H1 (cell line): Measurements from ENCODE around the gene ETS1. TPM values are rescaled to one million over a fixed set of nuclear protein-coding genes. Genes with fewer than 3 reads are reported as not detected.

Experiments
- CTCF ChIA-PET: fragments of 300-600 bp; sonication (Branson Sonifier 250); formaldehyde crosslinking; loops from one replicate; lab custom pipeline; 2021; ENCODE audit not compliant: partially characterized antibody; lab: Charles Lee
- POLR2A ChIA-PET: fragments of 300-600 bp; sonication (Branson Sonifier 250); formaldehyde crosslinking; loops from one replicate; lab custom pipeline; 2021; ENCODE audit warnings: inconsistent platforms; ENCODE audit not compliant: partially characterized antibody; lab: Charles Lee
- DNase-seq, 2 experiments: peaks; one replicate each; pipeline versions ENCODE4 v3.0.0 to v3.0.0-alpha.2; 2010 to 2022; ENCODE audit warnings: low spot score in 2 of 2, low read depth in 1 of 2, mixed read lengths in 1 of 2
- FAIRE-seq: peaks from 2 replicates; lab custom pipeline; 2011; peaks lifted over from hg19 to GRCh38; lab: Jason Lieb, UNC
- H2AFZ ChIP-seq: 2 replicates; pipeline ENCODE4 v1.8.1; 2012; ENCODE audit warnings: low read length, inconsistent platforms
- H2AK5ac ChIP-seq: 2 replicates; pipeline ENCODE4 v1.6.1; 2013; ENCODE audit warnings: low read depth, low read length
- H2BK120ac ChIP-seq: replicated peaks from 2 replicates; pipeline ENCODE3; 2013; ENCODE audit warnings: low read depth, low read length, inconsistent platforms
- H2BK12ac ChIP-seq: 2 replicates; pipeline ENCODE4 v1.6.1; 2013; ENCODE audit warnings: low read depth, low read length
- H2BK15ac ChIP-seq: 2 replicates; pipeline ENCODE4 v1.6.1; 2013; ENCODE audit warnings: low read length
- H2BK20ac ChIP-seq: 2 replicates; pipeline ENCODE4 v1.6.1; 2013; ENCODE audit warnings: low read length
- H2BK5ac ChIP-seq: 2 replicates; pipeline ENCODE4 v1.6.1; 2013; ENCODE audit warnings: low read depth, low read length
- H3K14ac ChIP-seq: 2 replicates; pipeline ENCODE4 v1.6.1; 2013; ENCODE audit warnings: inconsistent platforms; ENCODE audit not compliant: insufficient read length
- H3K18ac ChIP-seq: 2 replicates; pipeline ENCODE4 v1.6.1; 2013; ENCODE audit warnings: low read length; ENCODE audit errors: extremely low read depth
- H3K23ac ChIP-seq: 2 replicates; pipeline ENCODE4 v1.6.1; 2013; ENCODE audit warnings: inconsistent platforms; ENCODE audit not compliant: insufficient read length
- H3K23me2 ChIP-seq: 2 replicates; pipeline ENCODE4 v1.6.1; 2013; ENCODE audit warnings: low read depth, low read length
- H3K27ac ChIP-seq: 2 replicates; pipeline ENCODE4 v1.6.1; 2011; ENCODE audit warnings: low read depth, low read length, inconsistent platforms
- H3K27me3 ChIP-seq, 4 experiments: replicated peaks in 1 of 4; 1 replicate in 1 of 4; 2 replicates in 3 of 4; pipeline versions ENCODE4 v1.6.1 to v1.8.1; 2011 to 2013; ENCODE audit warnings: low read length in 3 of 4, mild to moderate bottlenecking in 3 of 4, inconsistent platforms in 2 of 4, mixed read lengths in 2 of 4, moderate library complexity in 1 of 4; ENCODE audit not compliant: control insufficient read depth in 3 of 4, insufficient read depth in 3 of 4; ENCODE audit errors: extremely low read depth in 1 of 4
- H3K36me3 ChIP-seq, 4 experiments: 2 replicates each; pipeline versions ENCODE4 v1.6.1 to v1.8.1; 2011 to 2013; ENCODE audit warnings: mild to moderate bottlenecking in 4 of 4, low read length in 3 of 4, moderate library complexity in 2 of 4, control low read depth in 1 of 4, inconsistent platforms in 1 of 4; ENCODE audit not compliant: insufficient read depth in 4 of 4, control insufficient read depth in 2 of 4
- H3K4ac ChIP-seq: replicated peaks from 2 replicates; pipeline ENCODE3; 2013; ENCODE audit warnings: low read length, low read depth, mixed read lengths, inconsistent platforms; ENCODE audit not compliant: insufficient read length
- H3K4me1 ChIP-seq, 4 experiments: replicated peaks in 1 of 4; 1 replicate in 1 of 4; 2 replicates in 3 of 4; pipeline versions ENCODE4 v1.6.1 to v1.8.1; 2011 to 2013; ENCODE audit warnings: low read length in 3 of 4, inconsistent platforms in 2 of 4, mixed read lengths in 1 of 4; ENCODE audit not compliant: insufficient read depth in 4 of 4, control insufficient read depth in 3 of 4
- H3K4me2 ChIP-seq, 2 experiments: 2 replicates each; pipeline versions ENCODE4 v1.6.1 to v1.8.1; 2011 to 2013; ENCODE audit warnings: low read depth in 2 of 2, low read length in 2 of 2, control low read depth in 1 of 2, inconsistent platforms in 1 of 2, mild to moderate bottlenecking in 1 of 2; ENCODE audit not compliant: insufficient read depth in 1 of 2
- H3K4me3 ChIP-seq, 4 experiments: fragments of 200-600, 300-600 bp in 1 of 4; sonication (generic), shearing (Covaris generic), sonication (Bioruptor Twin) in 1 of 4; 2 replicates each; pipeline versions ENCODE4 v1.5.1 to v1.8.1; 2011 to 2016; ENCODE audit warnings: low read length in 4 of 4, low read depth in 3 of 4, control low read depth in 2 of 4, inconsistent platforms in 2 of 4, mild to moderate bottlenecking in 2 of 4, mixed read lengths in 1 of 4, moderate library complexity in 1 of 4; ENCODE audit not compliant: insufficient read depth in 2 of 4; ENCODE audit errors: extremely low read depth in 1 of 4
- H3K56ac ChIP-seq: replicated peaks from 2 replicates; pipeline ENCODE3; 2013; ENCODE audit warnings: low read depth, mild to moderate bottlenecking, mixed read lengths, low read length, inconsistent platforms; ENCODE audit not compliant: insufficient read length
- H3K79me1 ChIP-seq: 2 replicates; pipeline ENCODE4 v1.6.1; 2013; ENCODE audit warnings: low read depth, low read length, control low read depth
- H3K79me2 ChIP-seq, 2 experiments: 2 replicates each; pipeline versions ENCODE4 v1.6.1 to v1.8.1; 2012 to 2013; ENCODE audit warnings: low read length in 2 of 2, mild to moderate bottlenecking in 2 of 2, inconsistent platforms in 1 of 2; ENCODE audit not compliant: insufficient read depth in 2 of 2, control insufficient read depth in 1 of 2
- H3K9ac ChIP-seq, 4 experiments: replicated peaks in 1 of 4; 1 replicate in 1 of 4; 2 replicates in 3 of 4; pipeline versions ENCODE4 v1.6.1 to v1.8.1; 2011 to 2013; ENCODE audit warnings: low read depth in 3 of 4, low read length in 3 of 4, control low read depth in 2 of 4, mild to moderate bottlenecking in 2 of 4, moderate library complexity in 2 of 4, inconsistent platforms in 1 of 4; ENCODE audit errors: extremely low read depth in 1 of 4
- H3K9me3 ChIP-seq, 2 experiments: 2 replicates each; pipeline versions ENCODE4 v1.6.1 to v1.8.1; 2012 to 2013; ENCODE audit warnings: mild to moderate bottlenecking in 2 of 2, moderate library complexity in 2 of 2, control low read depth in 1 of 2, inconsistent platforms in 1 of 2, low read depth in 1 of 2, low read length in 1 of 2, mixed read lengths in 1 of 2; ENCODE audit not compliant: insufficient read depth in 2 of 2
- H4K20me1 ChIP-seq, 2 experiments: replicated peaks in 1 of 2; 2 replicates each; pipeline versions ENCODE3 to v1.8.1; 2011 to 2013; ENCODE audit warnings: inconsistent platforms in 2 of 2, low read length in 2 of 2, mild to moderate bottlenecking in 1 of 2; ENCODE audit not compliant: insufficient read depth in 2 of 2, control insufficient read depth in 1 of 2
- H4K5ac ChIP-seq: 2 replicates; pipeline ENCODE4 v1.6.1; 2013; ENCODE audit warnings: low read length, low read depth, mixed read lengths, inconsistent platforms; ENCODE audit not compliant: insufficient read length
- H4K8ac ChIP-seq: 2 replicates; pipeline ENCODE4 v1.8.0; 2013; ENCODE audit warnings: mild to moderate bottlenecking, moderate library complexity, low read length, inconsistent platforms; ENCODE audit not compliant: insufficient read depth; ENCODE audit errors: extremely low read depth
- H4K91ac ChIP-seq: replicated peaks from 2 replicates; pipeline ENCODE3; 2013; ENCODE audit warnings: low read length, mixed read lengths, inconsistent platforms; ENCODE audit not compliant: insufficient read length
- CREB1 ChIP-seq: IDR thresholded peaks from 2 replicates; pipeline ENCODE4 v1.6.1; 2012; ENCODE audit warnings: inconsistent platforms
- MAFK ChIP-seq: IDR thresholded peaks from 2 replicates; pipeline ENCODE4 v1.6.1; 2012; ENCODE audit warnings: low read depth, mild to moderate bottlenecking, improper control_type of control experiment, low read length
- POU5F1 ChIP-seq: IDR thresholded peaks from 2 replicates; pipeline ENCODE4 v1.6.1; 2011; ENCODE audit warnings: low read depth, mild to moderate bottlenecking, low read length, moderate library complexity
- TAF1 ChIP-seq: IDR thresholded peaks from 2 replicates; pipeline ENCODE4 v1.6.1; 2011; ENCODE audit warnings: mild to moderate bottlenecking, low read depth, low read length
- whole genome bisulfite sequencing, 2 experiments: shearing (Covaris generic) in 1 of 2; methylation state at CpG; one replicate each; pipeline versions ENCODE4 v1.1.6 to v1.1.7; 2013 to 2015; ENCODE audit warnings: low lambda C conversion rate in 2 of 2, mixed read lengths in 2 of 2, inconsistent platforms in 1 of 2, low coverage in 1 of 2, missing lambda C conversion rate in 1 of 2; ENCODE audit not compliant: insufficient replicate concordance in 2 of 2, insufficient coverage in 1 of 2, insufficient read length in 1 of 2; ENCODE audit errors: extremely low coverage in 1 of 2, missing lambda C conversion rate in 1 of 2; 5-methylcytosine and 5-hydroxymethylcytosine counted together
- polyA plus RNA-seq, 7 experiments: library from polyadenylated mRNA; depleted of rRNA in 3 of 7; stranded (reverse) in 5 of 7; unstranded in 2 of 7; fragments of >200 nt in 5 of 7; fragments of 200-250 nt in 2 of 7; gene quantifications; 1 replicate in 5 of 7; 2 replicates in 1 of 7; 4 replicates in 1 of 7; pipeline versions ENCODE4 v1.2.1 to v1.2.3, GENCODE V29; 2011 to 2013; ENCODE audit warnings: missing spikeins in 2 of 7, mixed read lengths in 2 of 7
- total RNA-seq: library from RNA; stranded (reverse); fragmentation: NEBNext Ultra II Directional; extraction: Animal tissue kit (Norgen Biotek cat#: 25700); gene quantifications from 2 replicates; pipeline ENCODE4 v1.2.1, GENCODE V29; 2021

ETS1 gene
- total and polyA plus RNA-seq, 2 of the 8 experiments (the other 6 are each of a cell fraction or from before 2014, with no cell fraction given) = 10.0 to 35.3 TPM

DNA sequence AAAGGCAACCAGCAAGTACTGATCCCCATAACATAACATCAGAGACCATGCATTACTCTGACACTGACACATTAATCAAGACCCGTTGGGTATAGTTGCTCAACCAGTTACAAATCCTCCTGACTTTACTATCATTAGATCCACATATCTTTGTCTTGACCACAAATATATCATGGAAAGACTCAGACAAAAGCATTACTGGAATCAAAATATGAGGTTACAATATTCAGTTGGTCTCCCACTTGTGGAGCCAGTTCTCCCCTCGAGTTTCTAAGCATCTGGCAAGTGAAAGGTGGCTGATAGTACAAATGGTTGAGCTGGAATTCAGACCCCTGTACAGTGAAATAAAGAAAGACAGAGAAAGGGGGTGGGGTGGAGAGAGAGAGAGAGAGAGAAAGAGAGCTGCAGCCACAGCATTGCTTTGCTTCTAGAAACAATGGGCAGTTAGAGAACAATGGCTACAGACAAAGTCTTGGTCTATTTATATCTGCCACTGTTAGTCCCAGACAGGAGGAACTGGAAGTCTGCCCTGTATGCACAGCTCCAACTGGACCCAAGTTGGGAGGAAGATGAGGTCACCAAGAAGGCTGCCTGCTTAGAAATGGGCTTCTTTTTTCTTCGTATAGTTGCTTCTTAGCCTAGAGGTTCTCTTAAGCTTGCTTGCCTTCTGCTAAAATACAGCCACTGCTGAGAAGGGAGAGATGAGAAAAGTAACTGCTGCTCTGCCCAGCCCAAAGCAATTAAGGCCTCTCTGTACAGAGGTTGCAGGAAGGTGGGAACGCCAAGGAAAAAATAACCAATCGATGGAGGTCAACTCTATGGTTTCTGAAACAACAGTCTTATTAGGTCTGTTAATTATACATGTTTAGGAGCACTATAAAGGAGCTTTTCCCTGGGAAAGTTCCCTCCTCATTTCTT is 85.5 kb downstream of the ETS1 start:
- Histone ChIP-seq H2BK15ac (no peak overlapping the region), H3K27me3 (no peaks in the 10 kb centered on the region), H3K4me3 (no peak overlapping the region), H3K4ac (no peak overlapping the region), H2BK12ac (no peak overlapping the region), H3K18ac (no peak overlapping the region), H2BK120ac (no peak overlapping the region), H3K9me3 (no peaks in the 10 kb centered on the region), H3K4me1 (peaks cover 0 to 10% (median 6%) of the 10 kb centered on the region in 4 experiments; a peak in 5 of 7 replicates), H3K9ac (no peak overlapping the region), H4K5ac (no peak overlapping the region), H2BK20ac (no peak overlapping the region), H4K91ac (no peak overlapping the region), H3K79me2 (no peaks in the 10 kb centered on the region; a peak in 1 of 4 replicates), H3K4me2 (no peak overlapping the region), H3K27ac (no peak overlapping the region), H3K23ac (no peak overlapping the region), H4K8ac (no peak overlapping the region), H3K56ac (no peak overlapping the region), H2BK5ac (no peak overlapping the region), H4K20me1 (no peaks in the 10 kb centered on the region), H2AK5ac (no peak overlapping the region), H3K14ac (no peak overlapping the region), H3K36me3 (no peaks in the 10 kb centered on the region), H3K23me2 (no peaks in the 10 kb centered on the region), H2AFZ (no peak overlapping the region), H3K79me1 (no peaks in the 10 kb centered on the region)
- TF ChIP-seq MAFK (no peak), TAF1 (no peak), CREB1 (no peak), POU5F1 (no peak)
- FAIRE-seq = no peak
- ChIA-PET POLR2A (no interaction called here), CTCF (interaction anchor here (0.7 to 1.5 kb wide), 2 partner anchors 15 to 652 kb away, joined by 3 to 5 read pairs; no protein-coding TSS in a partner anchor)
- 89% methylated on average over 5 of the region's 5 CpGs; no CpG with 5 or more reads in 1 of the 2 experiments for WGBS, 2 experiments
- DNase-seq = no peak
